ENCODE measurements around the gene WDR54. TPM values are rescaled to one million over a fixed set of nuclear protein-coding genes. Genes with fewer than 3 reads are reported as not detected.

WDR54 gene
- total RNA-seq, 1 experiment from 2014 or later = 41.0 TPM

GRCh38 chr2:74450570-74451190 lies 29.1 kb downstream of the WDR54 start:
- ATAC-seq (no peak), DNase-seq (no peak)
- Histone ChIP-seq H3K9ac (ENCODE audit: low read length) (no peak overlapping the region), H3K4me3 (ENCODE audit: low read length) (no peak overlapping the region), H3K27me3 (ENCODE audit: low read length) (no peaks in the 10 kb centered on the region), H3K36me3 (ENCODE audit: low read depth, low read length) (no peaks in the 10 kb centered on the region), H4K20me1 (ENCODE audit: low read length) (no peaks in the 10 kb centered on the region), H2AFZ (ENCODE audit: low read length) (no peak overlapping the region), H3F3A (ENCODE audit: low read length, unreplicated experiment) (no peaks in the 10 kb centered on the region), H3K4me1 (ENCODE audit: insufficient read depth, low read length) (peaks cover 7% of the 10 kb centered on the region; the same call in 1 of the 2 replicates), H3K4me2 (ENCODE audit: low read length) (no peak overlapping the region), H3K27ac (ENCODE audit: low read length) (no peak overlapping the region), H3K79me2 (ENCODE audit: low read length) (peaks cover 7% of the 10 kb centered on the region), H3K9me2 (replicated peaks; ENCODE audit: low read length) (no peaks in the 10 kb centered on the region), H3K9me3 (ENCODE audit: low read length) (no peaks in the 10 kb centered on the region)
- POLR2A ChIA-PET (ENCODE audit: unreplicated experiment) = no interaction called here
- TF ChIP-seq CTCF (conservative IDR thresholded peaks at IDR 0.05; ENCODE audit: low read depth, low read length) (no peak), EZH2 (IDR thresholded peaks at IDR 0.05; ENCODE audit: low read length, unreplicated experiment) (no peak), EZH2phosphoT487 (IDR thresholded peaks at IDR 0.05; ENCODE audit: borderline replicate concordance, low read length) (no peak)
- CTCF ChIA-PET = no interaction called here
- intact Hi-C loops (cut with micrococcal nuclease) = no loop called here
- BruUV-seq (replicated peaks) = no TSS peak

GRCh38 chr2:74454654-74455511 lies 33.4 kb downstream of the WDR54 start, which contains the start of gene INO80B:
Gene INO80B (plus strand): TSS chr2:74455087. CDS start chr2:74455117, 30 bp downstream.
- BruUV-seq (replicated peaks) = TSS peak; percentile 43
- Histone ChIP-seq H2AFZ (ENCODE audit: low read length) (peak within 1 kb of the TSS; percentile 84), H3K27me3 (ENCODE audit: low read length) (no peaks in the 10 kb centered on the region), H3K9ac (ENCODE audit: low read length) (peak within 1 kb of the TSS; percentile 78), H3F3A (ENCODE audit: low read length, unreplicated experiment) (no peaks in the 10 kb centered on the region), H3K27ac (ENCODE audit: low read length) (no peak within 1 kb of the TSS), H3K9me2 (replicated peaks; ENCODE audit: low read length) (no peaks in the 10 kb centered on the region), H3K4me1 (ENCODE audit: insufficient read depth, low read length) (peaks cover 27% of the 10 kb centered on the region), H3K79me2 (ENCODE audit: low read length) (peaks cover 32% of the 10 kb centered on the region), H4K20me1 (ENCODE audit: low read length) (no peaks in the 10 kb centered on the region), H3K9me3 (ENCODE audit: low read length) (no peaks in the 10 kb centered on the region), H3K36me3 (ENCODE audit: low read depth, low read length) (no peaks in the 10 kb centered on the region; the same call in 1 of the 2 replicates), H3K4me3 (ENCODE audit: low read length) (peak within 1 kb of the TSS; percentile 93), H3K4me2 (ENCODE audit: low read length) (peak within 1 kb of the TSS; percentile 99)
- TF ChIP-seq CTCF (conservative IDR thresholded peaks at IDR 0.05; ENCODE audit: low read depth, low read length) (no peak), EZH2phosphoT487 (IDR thresholded peaks at IDR 0.05; ENCODE audit: borderline replicate concordance, low read length) (no peak), EZH2 (IDR thresholded peaks at IDR 0.05; ENCODE audit: low read length, unreplicated experiment) (no peak)
- ATAC-seq = peak; percentile 29
- intact Hi-C loops (cut with micrococcal nuclease) = loop anchor here (1.0 to 5.0 kb wide), 4 partner anchors 15 to 258 kb away; partner anchors contain the start of genes CCDC142, MTHFD2 and PCGF1
- POLR2A ChIA-PET (ENCODE audit: unreplicated experiment) = interaction anchor here (0.7 to 1.3 kb wide), 2 partner anchors 15 to 692 kb away, joined by 3 read pairs; no protein-coding TSS in a partner anchor
- DNase-seq = peak; percentile 99
- CTCF ChIA-PET = no interaction called here
